ENCODE results near the gene SSTR3. TPM values are rescaled to one million over a fixed set of nuclear protein-coding genes. Genes with fewer than 3 reads are reported as not detected.

The SSTR3 gene
- total RNA-seq, 2 donors from 2014 or later, result not detected

DNA sequence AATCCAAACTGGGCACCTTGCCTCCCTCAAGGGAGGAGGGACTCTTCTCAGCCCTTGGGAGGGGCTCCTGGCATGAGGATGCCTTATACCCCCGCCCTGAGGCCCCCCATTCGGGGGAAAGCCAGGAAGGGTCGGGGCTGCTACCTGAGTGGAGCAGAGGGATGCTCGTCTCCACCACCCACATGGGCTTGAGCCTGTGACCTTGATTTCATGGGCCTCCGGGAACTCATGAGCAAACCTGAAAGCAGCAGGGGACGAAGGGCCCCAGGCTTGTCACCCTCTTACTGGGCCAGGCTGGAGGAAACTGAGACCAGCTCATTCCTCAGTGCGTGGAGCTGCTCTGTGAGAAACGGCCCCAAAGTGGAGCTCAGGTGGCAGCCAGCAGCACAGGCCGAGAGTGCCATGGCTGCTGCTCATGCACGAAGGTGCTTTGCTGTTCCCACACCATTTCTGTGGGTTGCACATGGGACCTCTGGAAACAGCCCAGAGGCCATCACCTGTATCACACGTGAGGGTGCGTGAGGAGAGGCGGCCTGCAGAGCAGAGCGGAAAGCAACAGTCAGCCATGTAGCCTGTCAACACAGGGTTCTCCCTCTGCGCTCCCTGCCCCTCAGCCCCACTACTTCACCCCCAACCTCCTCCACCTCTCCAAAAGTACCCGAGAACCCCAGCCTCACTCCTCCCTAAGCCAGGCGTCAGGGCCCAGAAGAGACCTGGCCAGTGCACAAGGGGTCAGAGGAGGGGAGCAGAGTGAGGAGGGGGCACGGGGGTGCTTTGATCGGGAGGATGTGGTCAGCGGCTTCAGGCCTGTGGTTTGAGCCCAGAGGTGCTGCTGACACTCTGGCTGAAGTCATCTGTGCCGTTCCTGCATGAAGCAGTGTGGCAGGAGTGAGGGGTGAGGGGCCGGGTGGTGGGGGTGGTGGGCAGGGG, 48.4 kb downstream of the SSTR3 start:
- ATAC-seq (no peak), DNase-seq (peak; percentile 10)
- intact Hi-C loops (cut with DNase I), result no loop called here

DNA sequence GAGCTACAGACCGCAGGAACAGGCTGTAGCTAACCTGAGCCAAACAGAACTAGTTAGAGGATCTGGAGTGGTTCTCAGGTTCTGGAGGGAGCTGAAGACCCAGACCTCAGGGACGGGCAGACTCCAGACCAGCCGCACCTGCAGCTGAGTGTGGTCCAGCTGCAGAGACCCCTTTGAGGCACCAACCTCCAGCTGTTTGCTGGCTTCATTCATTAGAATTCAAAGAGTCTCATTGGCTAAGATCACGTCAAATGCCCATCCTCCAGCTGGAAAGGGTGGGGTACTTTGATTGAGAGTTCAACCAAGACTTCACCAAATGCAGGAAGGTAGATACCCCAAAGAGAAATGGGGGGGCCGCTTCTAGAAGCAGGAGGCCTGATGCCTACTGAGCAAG, 49.2 kb downstream of the SSTR3 start:
- ATAC-seq, result no peak
- no peak for DNase-seq
- intact Hi-C loops (cut with DNase I), result no loop called here

DNA sequence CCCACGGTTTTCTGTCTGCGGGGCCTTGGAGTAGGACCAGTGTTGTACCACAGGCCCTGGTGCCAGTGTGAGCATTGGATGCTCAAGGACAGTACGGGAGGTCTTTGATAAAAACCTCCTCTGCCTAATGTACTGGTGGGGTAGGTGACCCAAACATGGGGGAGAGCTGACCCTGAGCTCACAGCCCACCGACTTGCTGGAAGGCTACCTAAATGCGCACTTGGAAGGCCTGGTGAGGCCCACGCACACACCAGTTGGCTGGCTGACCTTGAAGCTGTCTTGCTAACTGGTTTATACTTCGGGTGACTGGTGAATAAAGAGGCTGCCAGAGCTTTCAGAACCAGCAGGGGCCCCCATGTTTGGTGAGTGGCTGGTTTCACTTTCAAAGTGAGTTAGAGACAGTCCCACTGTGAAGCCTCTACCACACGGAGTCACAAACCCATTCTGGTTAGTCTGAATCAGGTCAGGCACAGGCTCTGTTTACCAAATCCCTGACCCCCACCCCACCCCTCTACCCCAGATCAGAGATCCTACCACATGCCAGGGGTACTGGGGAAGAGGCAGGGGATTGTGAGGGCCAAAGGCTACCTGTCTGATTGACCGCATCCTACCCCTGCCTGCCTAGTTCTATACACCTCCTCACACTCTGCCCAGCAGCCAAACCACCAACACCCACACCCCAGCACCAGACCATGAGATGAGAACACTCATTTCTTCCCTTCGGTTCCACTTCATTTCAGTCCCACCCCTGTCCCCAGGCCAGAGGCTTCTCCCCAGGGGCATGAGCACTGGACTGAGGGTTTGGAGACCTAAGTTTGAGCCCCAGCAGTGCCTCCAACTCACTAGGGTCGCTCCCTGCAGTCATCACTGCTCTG, 49.8 kb downstream of the SSTR3 start:
- DNase-seq (no peak), ATAC-seq (peak in 1 of 2 donors; percentile 24)
- intact Hi-C loops (cut with DNase I), result no loop called here

DNA sequence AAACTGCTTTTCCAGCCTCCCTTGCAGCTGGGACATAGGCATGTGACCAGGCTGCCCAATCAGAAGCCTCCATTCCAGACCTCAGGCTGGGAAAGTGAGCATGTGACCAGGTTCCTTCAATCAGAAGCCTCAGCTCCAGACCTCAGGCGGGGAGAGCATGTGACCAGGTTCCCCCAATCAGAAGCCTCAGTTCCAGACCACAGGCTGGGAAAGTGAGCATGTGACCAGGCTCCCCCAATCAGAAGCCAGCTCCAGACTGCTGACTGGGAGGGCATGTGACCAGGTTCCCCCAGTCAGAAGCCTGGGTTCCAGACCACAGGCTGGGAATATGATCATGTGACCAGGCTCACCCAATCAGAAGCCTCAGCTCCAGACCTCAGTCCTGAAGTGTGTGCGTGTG, 50.8 kb downstream of the SSTR3 start:
- intact Hi-C loops (cut with DNase I), result no loop called here
- ATAC-seq, result no peak
- DNase-seq, result no peak

DNA sequence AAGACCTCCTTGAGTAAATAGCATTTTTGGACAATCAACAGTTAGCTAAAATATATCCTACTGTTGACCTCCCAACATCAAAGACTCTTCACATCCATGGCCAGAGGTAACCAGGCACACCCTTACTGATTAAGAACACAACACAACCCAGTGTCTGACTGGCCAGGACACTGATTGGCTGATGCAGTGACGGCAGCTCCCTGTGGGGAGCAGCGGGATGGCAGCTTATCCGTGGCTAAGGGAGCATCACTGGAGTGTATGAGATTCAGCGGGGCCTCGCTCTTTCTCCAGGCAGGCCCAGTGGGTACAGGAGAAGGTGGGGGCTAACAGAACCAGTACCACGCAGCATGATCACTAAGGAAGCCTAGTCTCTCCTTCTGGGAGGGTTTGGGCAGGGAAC, 52.2 kb downstream of the SSTR3 start:
- ATAC-seq, result no peak
- DNase-seq, result no peak
- intact Hi-C loops (cut with DNase I), result no loop called here

DNA sequence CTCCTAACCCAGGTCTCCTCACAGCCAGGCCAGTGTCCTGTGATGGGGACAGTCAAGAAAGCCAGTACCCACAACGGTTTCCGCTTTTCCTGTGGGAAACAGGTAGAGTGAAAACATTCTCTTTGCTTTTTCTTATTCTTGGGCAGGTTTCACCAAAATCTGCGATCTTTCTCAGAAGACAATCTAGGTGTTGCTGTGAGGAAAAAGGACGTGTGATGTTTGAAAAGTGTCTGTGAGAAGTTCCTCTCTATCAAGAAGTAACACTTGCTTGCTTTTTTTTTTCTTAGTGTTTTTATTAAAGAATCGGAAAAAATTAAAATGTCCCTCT, 53.4 kb downstream of the SSTR3 start:
- ATAC-seq, result no peak
- intact Hi-C loops (cut with DNase I), result loop anchor here in 1 of 2 donors (5.0 kb wide), 1 partner anchor 43 kb away; no protein-coding TSS in a partner anchor

DNA sequence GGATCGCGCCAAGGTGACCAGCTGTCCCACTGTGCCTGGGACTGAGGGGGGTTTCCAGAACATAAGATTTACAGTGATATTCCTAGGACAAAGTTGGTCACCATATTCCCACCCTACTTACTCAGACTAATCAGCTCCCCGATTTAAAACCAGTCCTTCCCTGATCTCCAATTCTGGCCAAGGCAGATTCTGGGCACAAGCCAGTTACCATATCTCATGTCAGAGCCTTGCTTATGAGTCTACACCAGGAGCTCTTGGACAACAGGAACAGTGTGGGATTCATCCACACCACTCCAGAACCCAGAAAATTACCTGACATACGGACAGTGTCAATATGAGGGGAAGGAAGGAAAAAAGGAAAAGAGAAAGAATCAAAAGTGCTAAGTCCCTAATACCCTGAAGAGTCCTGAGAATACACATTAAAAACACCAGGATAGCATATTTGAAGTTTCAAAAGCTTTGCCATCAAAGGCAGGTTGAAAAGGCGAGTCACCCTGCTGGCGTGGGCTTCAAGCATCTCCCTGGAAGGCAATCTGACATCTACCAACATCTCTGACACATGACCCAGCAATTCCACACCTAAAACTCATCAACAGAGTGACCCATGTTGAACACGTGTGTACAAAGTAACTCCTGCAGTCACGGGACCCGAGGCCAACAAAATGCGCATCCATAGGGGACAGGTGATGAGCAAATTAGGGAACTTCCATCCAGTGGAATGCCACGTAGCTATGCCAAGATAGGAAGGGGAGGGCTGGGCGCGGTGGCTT, 54.6 kb downstream of the SSTR3 start:
- ATAC-seq (no peak), DNase-seq (no peak)
- intact Hi-C loops (cut with DNase I), result loop anchor here in 1 of 2 donors (5.0 kb wide), 1 partner anchor 45 kb away; no protein-coding TSS in a partner anchor

More for the DNA sequence above, 53.4 kb downstream of the SSTR3 start:
- no peak for DNase-seq

DNA sequence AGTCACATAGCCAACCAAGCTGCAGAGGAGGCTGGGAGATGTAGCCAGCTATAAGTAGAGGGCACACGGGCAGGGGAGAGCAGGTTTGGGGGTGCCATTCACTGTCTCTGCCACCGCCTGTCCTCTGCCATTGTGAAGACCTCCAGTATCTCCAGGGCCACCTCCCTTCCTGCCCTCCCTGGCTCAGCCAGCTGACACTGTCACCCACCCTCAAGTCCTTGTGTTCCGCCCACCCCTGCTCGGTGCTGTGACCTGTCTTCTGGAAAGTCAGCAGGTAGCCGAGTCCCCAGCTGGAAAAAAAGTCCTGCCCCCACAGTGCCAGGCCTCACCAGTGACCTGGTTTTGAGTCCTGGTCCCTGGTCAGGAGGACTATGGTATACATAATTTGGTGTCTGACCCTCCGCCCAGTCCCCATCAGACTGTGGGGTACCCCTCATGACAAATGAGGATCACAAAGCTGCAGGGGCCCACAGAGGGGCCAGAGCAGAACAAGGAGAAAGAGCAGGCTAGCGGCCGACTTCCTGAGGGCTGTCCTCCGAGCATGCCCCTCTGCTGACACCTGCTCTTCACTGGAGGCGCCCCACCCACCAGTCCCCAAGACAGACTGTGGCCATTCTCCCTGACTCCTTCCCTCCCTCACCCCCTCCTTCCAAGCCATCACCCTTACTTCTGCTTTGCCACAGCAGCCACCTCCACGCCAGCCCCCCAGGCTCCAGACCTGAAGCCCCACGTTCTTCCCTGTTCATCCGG, 55.4 kb downstream of the SSTR3 start:
- ATAC-seq (no peak), DNase-seq (no peak)
- intact Hi-C loops (cut with DNase I), result loop anchor here in 1 of 2 donors (5.0 kb wide), 1 partner anchor 45 kb away; no protein-coding TSS in a partner anchor

DNA sequence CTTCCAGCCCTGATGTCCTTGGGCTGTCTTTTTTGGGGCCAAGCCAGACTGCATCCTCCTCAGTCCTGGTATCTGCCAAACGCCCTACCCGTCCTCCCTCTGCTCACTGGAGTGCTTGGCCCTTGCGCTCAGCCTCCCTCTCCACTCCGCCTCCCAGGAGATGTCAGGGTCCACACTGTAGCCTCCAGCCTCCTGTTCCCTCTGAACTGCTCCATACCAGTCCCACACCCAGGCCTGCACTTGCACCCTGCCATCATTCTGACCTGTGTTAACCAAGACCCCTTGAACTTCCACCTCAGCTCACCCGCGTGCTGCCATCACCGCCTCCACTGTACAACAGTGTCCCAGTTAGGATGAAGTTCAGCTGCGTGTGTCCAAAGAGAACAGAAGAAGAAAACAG, 56.3 kb downstream of the SSTR3 start:
- DNase-seq (no peak), ATAC-seq (no peak)
- intact Hi-C loops (cut with DNase I), result loop anchor here in 1 of 2 donors (5.0 kb wide), 1 partner anchor 46 kb away; no protein-coding TSS in a partner anchor

DNA sequence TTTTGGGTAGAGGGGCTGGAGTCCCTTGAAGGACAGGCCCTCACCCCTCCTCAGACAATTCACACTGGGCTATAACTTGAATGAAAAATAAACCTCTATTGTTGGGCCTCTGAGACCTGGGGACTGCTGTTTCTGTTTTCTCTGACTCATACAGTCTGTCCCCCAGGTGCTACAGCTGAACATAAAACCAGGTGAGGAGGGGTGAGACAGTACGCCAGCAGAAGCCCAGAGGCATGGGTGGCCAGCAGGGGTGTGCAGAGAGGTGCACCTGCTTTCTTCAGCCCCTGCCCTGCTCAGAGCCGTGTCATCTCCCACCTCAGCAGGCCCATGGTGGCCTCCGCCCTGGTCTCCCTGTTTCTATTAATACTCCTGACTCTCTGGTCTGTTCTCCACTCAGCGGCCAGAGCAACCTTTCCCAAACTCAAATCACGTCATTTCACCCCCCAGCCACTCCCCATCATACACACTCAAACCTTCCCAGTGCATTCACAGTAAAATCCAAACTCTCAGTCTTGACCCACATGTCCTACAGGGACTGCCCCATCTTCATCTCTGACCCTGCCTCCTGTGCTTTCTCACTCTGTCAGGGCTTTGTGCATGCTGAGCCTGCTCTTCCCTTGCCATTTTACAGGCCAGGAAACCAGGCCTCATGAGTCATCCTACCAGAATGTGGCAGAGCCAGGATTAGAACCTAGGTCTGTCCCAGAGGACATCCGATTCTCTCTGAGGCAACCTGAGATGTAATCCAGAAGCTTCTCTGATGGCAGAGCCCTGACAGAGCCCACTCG, 57.2 kb downstream of the SSTR3 start:
- DNase-seq, result no peak
- no peak for ATAC-seq
- intact Hi-C loops (cut with DNase I), result loop anchor here in 1 of 2 donors (5.0 kb wide), 1 partner anchor 47 kb away; no protein-coding TSS in a partner anchor

Other genes with a start within 250 kb of the SSTR3 start
- gene TST, start 193.0 kb downstream of the SSTR3 start, total RNA-seq, result 10 to 100 TPM; 33.3 to 35.5 TPM
- 10 to 100 TPM; 48.2 to 51.2 TPM for gene MPST, start 192.7 kb downstream of the SSTR3 start, total RNA-seq
- gene KCTD17, start 160.7 kb downstream of the SSTR3 start, total RNA-seq, result 10 to 100 TPM; 27.7 to 50.6 TPM
- gene TMPRSS6, start 102.8 kb downstream of the SSTR3 start, total RNA-seq, result not detected
- 1 to 10 TPM in 1 of 2 donors, under 1 TPM in 1; 0.34 to 2.0 TPM for gene IL2RB, start 62.6 kb downstream of the SSTR3 start, total RNA-seq
- gene C1QTNF6, start 24.2 kb downstream of the SSTR3 start, total RNA-seq, result 1 to 10 TPM; 1.8 to 2.9 TPM
- gene RAC2, start 31.8 kb upstream of the SSTR3 start, total RNA-seq, result 10 to 100 TPM in 1 of 2 donors, 1 to 10 TPM in 1; 6.4 to 12.5 TPM
- 10 to 100 TPM; 12.7 to 15.3 TPM for gene CYTH4, start 70.0 kb upstream of the SSTR3 start, total RNA-seq
- gene ELFN2, start 215.0 kb upstream of the SSTR3 start, total RNA-seq, result under 1 TPM in 1 of 2 donors, not detected in 1; 0.05 TPM

All from left cardiac atrium (tissue), 4 donors.